Effector memory CD8-positive, alpha-beta T cell (primary cell): Measurements from ENCODE around the gene ARHGDIG.

Experiments used
- ATAC-seq: fragments of 150-1000 bp; cut with Tn5 transposase; replicated peaks from 2 replicates; pipeline ENCODE4 v1.10.0; 2021; ENCODE audit warnings: mild to moderate bottlenecking, moderate library complexity
- DNase-seq, 3 experiments: peaks; one replicate each; pipeline ENCODE4 v3.0.0; 2021
- H3K27ac Mint-ChIP-seq, 2 donors: one replicate each; pipeline ENCODE4 v1.8.0; 2022; ENCODE audit warnings: mild to moderate bottlenecking in 2 of 2, mixed read lengths in 2 of 2, moderate library complexity in 2 of 2
- H3K27me3 Mint-ChIP-seq, 2 donors: one replicate each; pipeline ENCODE4 v1.8.0; 2022; ENCODE audit warnings: mixed read lengths in 2 of 2
- H3K36me3 Mint-ChIP-seq: one replicate; pipeline ENCODE4 v1.8.0; 2022; ENCODE audit warnings: mild to moderate bottlenecking, moderate library complexity, mixed read lengths; ENCODE audit not compliant: insufficient read depth
- H3K4me1 Mint-ChIP-seq, 2 donors: one replicate each; pipeline ENCODE4 v1.8.0; 2022; ENCODE audit warnings: low read depth in 2 of 2, mixed read lengths in 2 of 2
- H3K4me3 Mint-ChIP-seq, 2 donors: one replicate each; pipeline ENCODE4 v1.8.0; 2022; ENCODE audit warnings: mild to moderate bottlenecking in 2 of 2, mixed read lengths in 2 of 2, moderate library complexity in 2 of 2
- H3K9me3 Mint-ChIP-seq, 2 donors: one replicate each; pipeline ENCODE4 v1.8.0; 2022; ENCODE audit warnings: mixed read lengths in 2 of 2

The ARHGDIG gene

GRCh38 chr16:280005-280460 lies 358 bp upstream of the ARHGDIG start:
- Mint-ChIP-seq H3K9me3 (no peaks in the 10 kb centered on the region), H3K36me3 (peaks cover 5% of the 10 kb centered on the region), H3K4me3 (no peak overlapping the region), H3K27me3 (peaks cover 6 to 40% of the 10 kb centered on the region in 2 donors), H3K4me1 (peaks cover 7% of the 10 kb centered on the region in 2 donors), H3K27ac (no peak overlapping the region)
- no peak for ATAC-seq
- DNase-seq = no peak

- ATAC-seq (no peak), DNase-seq (no peak)
- Mint-ChIP-seq H3K4me1 (peaks cover 7% of the 10 kb centered on the region in 2 donors), H3K4me3 (peak overlapping the region in 1 of 2 donors; percentile 29), H3K36me3 (peaks cover 5% of the 10 kb centered on the region), H3K27me3 (peaks cover 4 to 40% of the 10 kb centered on the region in 2 donors), H3K27ac (no peak overlapping the region), H3K9me3 (no peaks in the 10 kb centered on the region)
Observed at GRCh38 chr16:280991-281659, 734 bp downstream of the ARHGDIG start.

- no peak overlapping the region for H3K27ac Mint-ChIP-seq
- H3K4me3 Mint-ChIP-seq = peak overlapping the region in 1 of 2 donors; percentile 29
- peaks cover 0 to 33% of the 10 kb centered on the region in 2 donors for H3K27me3 Mint-ChIP-seq
Observed at GRCh38 chr16:281660-282255, 1.4 kb downstream of the ARHGDIG start.

GRCh38 chr16:282491-282890 lies 2.1 kb downstream of the ARHGDIG start:
- peaks cover 9% of the 10 kb centered on the region for H3K36me3 Mint-ChIP-seq
- DNase-seq (no peak), ATAC-seq (no peak)
- no peak overlapping the region for H3K4me3 Mint-ChIP-seq
- H3K27ac Mint-ChIP-seq = no peak overlapping the region
- H3K27me3 Mint-ChIP-seq = peaks cover 0 to 26% of the 10 kb centered on the region in 2 donors
- H3K4me1 Mint-ChIP-seq = peaks cover 5 to 7% of the 10 kb centered on the region in 2 donors
- no peaks in the 10 kb centered on the region for H3K9me3 Mint-ChIP-seq

More at GRCh38 chr16:281660-282255, 1.4 kb downstream of the ARHGDIG start:
- Mint-ChIP-seq H3K9me3 (no peaks in the 10 kb centered on the region), H3K4me1 (peaks cover 5 to 7% of the 10 kb centered on the region in 2 donors), H3K36me3 (peaks cover 8% of the 10 kb centered on the region)
- ATAC-seq (no peak), DNase-seq (no peak)

GRCh38 chr16:283033-283805 lies 2.8 kb downstream of the ARHGDIG start, which contains the start of gene PDIA2:
Gene PDIA2, plus strand, starts transcription at chr16:283164. Its CDS starts 6 bp downstream, at chr16:283170.
- no peak within 1 kb of the TSS for H3K4me3 Mint-ChIP-seq
- DNase-seq = no peak
- H3K27me3 Mint-ChIP-seq = peaks cover 0 to 26% of the 10 kb centered on the region in 2 donors
- no peak within 1 kb of the TSS for H3K27ac Mint-ChIP-seq
- no peak for ATAC-seq
- peaks cover 5 to 7% of the 10 kb centered on the region in 2 donors for H3K4me1 Mint-ChIP-seq
- no peaks in the 10 kb centered on the region for H3K9me3 Mint-ChIP-seq
- peaks cover 13% of the 10 kb centered on the region for H3K36me3 Mint-ChIP-seq

GRCh38 chr16:284204-285120 lies 4.1 kb downstream of the ARHGDIG start:
- Mint-ChIP-seq H3K27ac (no peak overlapping the region), H3K4me3 (no peak overlapping the region), H3K36me3 (peaks cover 21% of the 10 kb centered on the region), H3K9me3 (no peaks in the 10 kb centered on the region), H3K4me1 (peaks cover 0 to 2% of the 10 kb centered on the region in 2 donors), H3K27me3 (peaks cover 0 to 13% of the 10 kb centered on the region in 2 donors)
- DNase-seq (no peak), ATAC-seq (no peak)

- no peak overlapping the region for H3K27ac Mint-ChIP-seq
- DNase-seq (no peak), ATAC-seq (no peak)
- peaks cover 27% of the 10 kb centered on the region for H3K36me3 Mint-ChIP-seq
- H3K27me3 Mint-ChIP-seq = peaks cover 0 to 11% of the 10 kb centered on the region in 2 donors
- H3K9me3 Mint-ChIP-seq = no peaks in the 10 kb centered on the region
- H3K4me3 Mint-ChIP-seq = no peak overlapping the region
- H3K4me1 Mint-ChIP-seq = peaks cover 0 to 2% of the 10 kb centered on the region in 2 donors
Observed at GRCh38 chr16:285146-286055, 5.0 kb downstream of the ARHGDIG start.

- H3K4me3 Mint-ChIP-seq = no peak overlapping the region
- no peak for DNase-seq
- peaks cover 40% of the 10 kb centered on the region for H3K36me3 Mint-ChIP-seq
- H3K9me3 Mint-ChIP-seq = no peaks in the 10 kb centered on the region
- H3K4me1 Mint-ChIP-seq = peaks cover 0 to under 1% of the 10 kb centered on the region in 2 donors
- ATAC-seq = no peak
- H3K27ac Mint-ChIP-seq = no peak overlapping the region
- peaks cover 0 to 5% of the 10 kb centered on the region in 2 donors for H3K27me3 Mint-ChIP-seq
Observed at GRCh38 chr16:286491-287297, 6.3 kb downstream of the ARHGDIG start.

- ATAC-seq (no peak), DNase-seq (no peak)
- Mint-ChIP-seq H3K4me1 (peaks cover 0 to 2% of the 10 kb centered on the region in 2 donors), H3K9me3 (no peaks in the 10 kb centered on the region), H3K4me3 (no peak overlapping the region), H3K27me3 (no peaks in the 10 kb centered on the region), H3K36me3 (peaks cover 44% of the 10 kb centered on the region), H3K27ac (no peak overlapping the region)
Observed at GRCh38 chr16:287298-287811, 7.0 kb downstream of the ARHGDIG start.

GRCh38 chr16:287981-288920 lies 7.9 kb downstream of the ARHGDIG start:
- ATAC-seq = no peak
- H3K36me3 Mint-ChIP-seq = peaks cover 48% of the 10 kb centered on the region
- no peaks in the 10 kb centered on the region for H3K9me3 Mint-ChIP-seq
- no peaks in the 10 kb centered on the region for H3K27me3 Mint-ChIP-seq
- H3K27ac Mint-ChIP-seq = no peak overlapping the region
- H3K4me3 Mint-ChIP-seq = no peak overlapping the region
- DNase-seq = no peak
- peaks cover 0 to 2% of the 10 kb centered on the region in 2 donors for H3K4me1 Mint-ChIP-seq
